ENCODE results near the gene LTBR.

DNA sequence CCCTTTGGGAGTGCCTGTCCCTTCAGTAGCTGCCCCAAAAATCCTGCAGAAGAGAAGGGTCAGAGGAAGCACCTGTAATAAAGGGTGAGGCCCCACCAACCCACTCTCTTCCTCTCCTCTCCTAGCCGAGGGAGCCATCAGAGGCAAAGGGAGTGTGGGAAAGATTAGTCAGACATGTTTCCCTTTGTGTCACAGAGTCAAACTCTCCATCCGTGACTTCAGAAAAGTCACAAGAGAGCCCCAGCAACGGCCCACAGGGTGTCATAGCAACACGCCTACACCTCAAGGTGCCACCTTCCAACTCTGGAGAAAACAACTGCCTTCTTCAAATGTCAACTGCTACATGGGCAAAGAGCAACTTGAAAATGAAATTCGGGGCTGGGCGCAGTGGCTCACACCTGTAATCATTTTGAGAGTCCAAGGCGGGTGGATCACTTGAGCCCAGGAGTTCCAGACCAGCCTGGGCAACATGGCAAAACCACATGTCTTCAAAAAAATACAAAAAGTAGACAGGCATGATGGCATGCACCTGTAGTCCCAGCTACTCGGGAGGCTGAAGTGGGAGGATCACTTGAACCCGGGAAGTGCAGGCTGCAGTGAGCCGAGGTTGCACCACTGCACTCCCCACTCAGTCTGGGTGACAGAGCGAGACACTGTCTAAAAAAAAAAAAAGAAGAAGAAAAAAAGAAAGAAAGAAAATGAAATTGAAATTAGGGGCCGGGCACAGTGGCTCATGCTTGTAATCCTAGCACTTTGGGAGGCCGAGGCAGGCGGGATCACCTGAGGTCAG lies 43.1 kb downstream of the LTBR start:
- TF ChIP-seq POLR2A (IDR thresholded peaks at IDR 0.05; ENCODE audit: low read length) (peak; percentile 37), GATA1 (IDR thresholded peaks at IDR 0.05; ENCODE audit: low read depth, low read length) (no peak)

Data from erythroblast (primary cell).